HCT116 (cell line): ENCODE results near the gene APOD. TPM values are rescaled to one million over a fixed set of nuclear protein-coding genes. Genes with fewer than 3 reads are reported as not detected.
"Not testable (repeated sequence)": the region's sequence is repeated elsewhere in the genome, so short reads cannot be mapped to it uniquely, and the experiment has no call there.

Experiments
- ATAC-seq: fragments of 200-7000 bp; cut with Tn5 transposase; 2 replicates; pipeline ENCODE4 v1.9.1; 2020; ENCODE audit warnings: mild to moderate bottlenecking, moderate library complexity
- BruUV-seq: library from RNA; stranded (reverse); fragments of 400-500 nt; replicated peaks from 2 replicates; lab custom pipeline; 2021; lab: Mats Ljungman, UMichigan
- CTCF ChIA-PET: fragments of 300-600 bp; sonication (Branson Sonifier 250); formaldehyde crosslinking; loops from one replicate; lab custom pipeline; 2021; ENCODE audit warnings: antibody characterized with exemption; lab: Charles Lee
- POLR2A ChIA-PET: fragments of 300-600, 350-600 bp; sonication (Branson Sonifier 250); formaldehyde crosslinking; loops from one replicate; lab custom pipeline; 2021; ENCODE audit warnings: antibody characterized with exemption; lab: Charles Lee
- RAD21 ChIA-PET, 2 experiments: fragments of 300-600 bp; sonication (Branson Sonifier 250); formaldehyde crosslinking; loops; one replicate each; lab custom pipeline; 2023; ENCODE audit warnings: low total read pairs in 2 of 2; ENCODE audit not compliant: uncharacterized antibody in 2 of 2, unreplicated experiment in 2 of 2, low non-redundant PET in 1 of 2; lab: Charles Lee
- DNase-seq: peaks from one replicate; pipeline ENCODE4 v3.0.0-alpha.2; 2010; ENCODE audit warnings: low read depth, low spot score
- H2AFZ ChIP-seq: fragments of 200-600 bp; shearing (Covaris generic), sonication (generic); 2 replicates; pipeline ENCODE4 v1.6.1; 2017; ENCODE audit warnings: low read depth, mixed run types, mixed read lengths, antibody characterized with exemption, low read length; ENCODE audit not compliant: poor library complexity, severe bottlenecking
- H3K27ac ChIP-seq: 2 replicates; pipeline ENCODE4 v1.5.1; 2012; ENCODE audit warnings: low read depth, low read length
- H3K27me3 ChIP-seq: fragments of 200-600 bp; sonication (generic); 2 replicates; pipeline ENCODE4 v1.6.1; 2016; ENCODE audit warnings: mixed run types, low read length, mixed read lengths; ENCODE audit not compliant: insufficient read depth
- H3K36me3 ChIP-seq, 2 experiments: fragments of 200-500 bp in 1 of 2; fragments of 200-600 bp in 1 of 2; sonication (Bioruptor generic) in 1 of 2; sonication (generic) in 1 of 2; 2 replicates each; pipeline versions ENCODE4 v1.5.1 to v1.6.1; 2014 to 2016; ENCODE audit warnings: low read length in 2 of 2, inconsistent platforms in 1 of 2, mixed read lengths in 1 of 2, mixed run types in 1 of 2; ENCODE audit not compliant: insufficient read depth in 2 of 2, control insufficient read depth in 1 of 2
- H3K4me1 ChIP-seq, 2 experiments: fragments of 200-600 bp in 1 of 2; sonication (generic) in 1 of 2; 2 replicates each; pipeline versions ENCODE4 v1.5.1 to v1.6.1; 2012 to 2017; ENCODE audit warnings: low read length in 2 of 2, inconsistent platforms in 1 of 2, mild to moderate bottlenecking in 1 of 2, mixed read lengths in 1 of 2, mixed run types in 1 of 2, moderate library complexity in 1 of 2; ENCODE audit not compliant: insufficient read depth in 2 of 2, control insufficient read depth in 1 of 2
- H3K4me2 ChIP-seq: fragments of 200-600 bp; sonication (generic); 2 replicates; pipeline ENCODE4 v1.6.1; 2017; ENCODE audit warnings: mixed run types, low read length, mixed read lengths
- H3K4me3 ChIP-seq, 2 experiments: fragments of 200-600 bp in 1 of 2; sonication (generic) in 1 of 2; replicated peaks in 1 of 2; 2 replicates each; pipeline ENCODE4 v1.5.1; 2011 to 2016; ENCODE audit warnings: low read length in 2 of 2, control low read depth in 1 of 2, low read depth in 1 of 2, mild to moderate bottlenecking in 1 of 2, mixed read lengths in 1 of 2, mixed run types in 1 of 2
- H3K79me2 ChIP-seq: fragments of 200-600 bp; sonication (generic); 2 replicates; pipeline ENCODE4 v1.6.1; 2017; ENCODE audit warnings: mild to moderate bottlenecking, mixed run types, low read length, moderate library complexity, mixed read lengths; ENCODE audit not compliant: insufficient read depth
- H3K9ac ChIP-seq: fragments of 200-600 bp; sonication (generic); 2 replicates; pipeline ENCODE4 v1.6.1; 2016; ENCODE audit warnings: low read length, mixed read lengths
- H3K9me2 ChIP-seq: fragments of 200-600 bp; sonication (generic), shearing (Covaris generic); 2 replicates; pipeline ENCODE4 v1.6.1; 2017; ENCODE audit warnings: mixed run types, mild to moderate bottlenecking, moderate library complexity; ENCODE audit not compliant: insufficient read depth
- H3K9me3 ChIP-seq, 2 experiments: fragments of 200-500 bp in 1 of 2; fragments of 200-600 bp in 1 of 2; sonication (Bioruptor generic) in 1 of 2; sonication (generic) in 1 of 2; 2 replicates each; pipeline ENCODE4 v1.6.1; 2014 to 2017; ENCODE audit warnings: low read length in 2 of 2, mixed read lengths in 2 of 2, inconsistent platforms in 1 of 2, low read depth in 1 of 2, mild to moderate bottlenecking in 1 of 2, mixed run types in 1 of 2, moderate library complexity in 1 of 2; ENCODE audit not compliant: control insufficient read depth in 1 of 2, insufficient read depth in 1 of 2
- H4K20me1 ChIP-seq: fragments of 200-600 bp; sonication (generic), shearing (Covaris generic); 2 replicates; pipeline ENCODE4 v1.6.1; 2017; ENCODE audit warnings: mixed run types, mild to moderate bottlenecking, moderate library complexity; ENCODE audit not compliant: insufficient read depth
- ELF1 ChIP-seq: IDR thresholded peaks from 2 replicates; pipeline ENCODE4 v1.6.1; 2012; ENCODE audit warnings: low read depth, borderline replicate concordance
- JUND ChIP-seq: IDR thresholded peaks from 2 replicates; pipeline ENCODE4 v1.6.1; 2012
- POLR2AphosphoS5 ChIP-seq: IDR thresholded peaks from 2 replicates; pipeline ENCODE4 v1.6.1; 2011; ENCODE audit warnings: mild to moderate bottlenecking, low read depth, low read length, moderate library complexity
- RAD21 ChIP-seq: IDR thresholded peaks from 2 replicates; pipeline ENCODE4 v1.6.1; 2012; ENCODE audit warnings: low read depth, mild to moderate bottlenecking
- REST ChIP-seq: IDR thresholded peaks from 2 replicates; pipeline ENCODE4 v1.6.1; 2012; ENCODE audit warnings: low read depth
- SIN3A ChIP-seq: IDR thresholded peaks from 2 replicates; pipeline ENCODE4 v1.6.1; 2012; ENCODE audit warnings: low read depth
- SP1 ChIP-seq: IDR thresholded peaks from 2 replicates; pipeline ENCODE4 v1.6.1; 2012; ENCODE audit warnings: low read depth
- TCF7L2 ChIP-seq: IDR thresholded peaks from 2 replicates; pipeline ENCODE4 v1.7.0; 2011; ENCODE audit warnings: borderline replicate concordance, inconsistent platforms; ENCODE audit not compliant: insufficient read depth, insufficient read length; ENCODE audit errors: extremely low read depth
- intact Hi-C: fragments of 100-400 bp; cut with micrococcal nuclease; formaldehyde crosslinking; loops from 2 replicates; pipeline ENCODE4 v1.10.0; 2022
- total RNA-seq: library from RNA; stranded (reverse); gene quantifications from one replicate; pipeline ENCODE4 v1.2.1, GENCODE V29; 2021; ENCODE audit not compliant: unreplicated experiment

APOD gene
- total RNA-seq, 1 experiment from 2014 or later: 0.76 TPM

DNA sequence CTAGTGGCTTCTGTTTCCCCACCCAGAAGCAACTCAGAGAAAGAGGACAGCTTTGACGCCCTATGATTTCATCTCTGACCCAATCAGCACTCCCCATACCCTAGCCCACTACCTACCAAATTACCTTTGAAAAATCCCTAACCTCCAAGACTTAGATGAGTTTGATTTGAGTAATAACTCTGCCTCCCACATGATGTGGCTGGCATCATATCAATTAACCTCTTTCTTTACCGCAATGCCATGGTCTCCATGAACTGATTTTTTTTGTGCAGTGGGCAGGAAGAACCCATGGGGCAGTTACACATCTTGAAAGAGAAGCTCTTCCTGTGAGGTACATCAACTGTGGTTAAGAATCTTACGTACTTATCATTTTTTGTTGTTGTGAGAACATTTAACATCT lies 25.5 kb upstream of the APOD start (continued):
- TF ChIP-seq REST (no peak), SIN3A (no peak), SP1 (no peak), ELF1 (no peak), POLR2AphosphoS5 (no peak), RAD21 (no peak), JUND (no peak), TCF7L2 (no peak)

GRCh38 chr3:195601785-195602184 lies 18.0 kb upstream of the APOD start:
- ATAC-seq, intact Hi-C loops: not testable (repeated sequence)

More at GRCh38 chr3:195601785-195602184, 18.0 kb upstream of the APOD start:
- H3K36me3 ChIP-seq, H3K9me2 ChIP-seq, H3K9ac ChIP-seq, H3K79me2 ChIP-seq, H3K9me3 ChIP-seq, BruUV-seq, H4K20me1 ChIP-seq, CTCF ChIA-PET, H3K4me2 ChIP-seq, H3K27ac ChIP-seq, H2AFZ ChIP-seq, RAD21 ChIA-PET, H3K4me3 ChIP-seq, H3K27me3 ChIP-seq, H3K4me1 ChIP-seq, DNase-seq, POLR2A ChIA-PET: not testable (repeated sequence)
